OCI-LY3 (cell line): ENCODE data around the gene MAGEB1.

ENCODE experiments used
- H2AFZ ChIP-seq: fragments of 200-600, 300-600 bp; shearing (Covaris generic); 2 replicates; pipeline ENCODE4 v1.6.0; 2014; ENCODE audit warnings: antibody characterized with exemption, low read depth, low read length
- H3K27ac ChIP-seq: fragments of 200-600, 300-600 bp; sonication (generic); 2 replicates; pipeline ENCODE4 v1.5.1; 2014; ENCODE audit warnings: mild to moderate bottlenecking, low read length, moderate library complexity, mixed read lengths
- H3K27me3 ChIP-seq: fragments of 200-600, 300-600 bp; sonication (generic); 2 replicates; pipeline ENCODE4 v1.6.1; 2014; ENCODE audit warnings: low read depth, low read length, mixed read lengths
- H3K36me3 ChIP-seq: fragments of 200-600, 300-600 bp; sonication (generic); replicated peaks from 2 replicates; pipeline ENCODE3; 2014; ENCODE audit warnings: low read depth, low read length, mixed read lengths
- H3K4me1 ChIP-seq: fragments of 300-600, 200-600 bp; sonication (generic); 2 replicates; pipeline ENCODE4 v1.6.1; 2014; ENCODE audit warnings: low read length, mixed read lengths
- H3K4me2 ChIP-seq: fragments of 200-600, 300-600 bp; sonication (generic); 2 replicates; pipeline ENCODE4 v1.6.1; 2014; ENCODE audit warnings: low read length, mixed read lengths
- H3K4me3 ChIP-seq: fragments of 300-600, 200-600 bp; sonication (generic); 2 replicates; pipeline ENCODE4 v1.5.1; 2014; ENCODE audit warnings: antibody characterized with exemption, mild to moderate bottlenecking, low read length, moderate library complexity
- H3K79me2 ChIP-seq: fragments of 300-600, 200-600 bp; shearing (Covaris generic); 2 replicates; pipeline ENCODE4 v1.6.1; 2014; ENCODE audit warnings: mild to moderate bottlenecking, low read length, mixed read lengths
- H3K9ac ChIP-seq: fragments of 300-600, 200-600 bp; shearing (Covaris generic); 2 replicates; pipeline ENCODE4 v1.6.0; 2014; ENCODE audit warnings: mild to moderate bottlenecking, low read length, moderate library complexity
- H3K9me3 ChIP-seq: fragments of 200-600, 300-600 bp; shearing (Covaris generic); 2 replicates; pipeline ENCODE4 v1.6.1; 2014; ENCODE audit warnings: low read length, mixed read lengths; ENCODE audit not compliant: insufficient read depth
- H4K20me1 ChIP-seq: fragments of 200-600, 300-600 bp; sonication (generic); 2 replicates; pipeline ENCODE4 v1.6.1; 2016; ENCODE audit warnings: low read length, mixed read lengths; ENCODE audit not compliant: insufficient read depth
- CTCF ChIP-seq: fragments of 200-600, 300-600 bp; sonication (generic); IDR thresholded peaks from 2 replicates; pipeline ENCODE4 v1.5.1; 2014; ENCODE audit warnings: antibody characterized with exemption, low read length, low read depth
- EZH2phosphoT487 ChIP-seq: fragments of 200-600 bp; shearing (Covaris generic); IDR thresholded peaks from 2 replicates; pipeline ENCODE4 v1.6.1; 2018; ENCODE audit warnings: antibody characterized with exemption, mixed run types, low read depth

Gene MAGEB1

GRCh38 chrX:30259927-30260326 lies 13.0 kb downstream of the MAGEB1 start:
- Histone ChIP-seq H3K4me2 (no peak overlapping the region), H4K20me1 (no peaks in the 10 kb centered on the region), H3K9ac (no peak overlapping the region), H3K4me3 (no peak overlapping the region), H3K27me3 (no peaks in the 10 kb centered on the region), H3K36me3 (no peaks in the 10 kb centered on the region), H3K4me1 (no peaks in the 10 kb centered on the region), H3K79me2 (no peaks in the 10 kb centered on the region), H3K27ac (no peak overlapping the region), H2AFZ (0 out of 2 replicates have a peak overlapping the region, but pooled peaks have one; percentile 65), H3K9me3 (no peaks in the 10 kb centered on the region)
- TF ChIP-seq EZH2phosphoT487 = no peak
- TF ChIP-seq CTCF = no peak

GRCh38 chrX:30261012-30261411 lies 14.1 kb downstream of the MAGEB1 start:
- no peaks in the 10 kb centered on the region for H3K4me1 ChIP-seq

GRCh38 chrX:30262763-30263162 lies 15.8 kb downstream of the MAGEB1 start:
- TF ChIP-seq CTCF = no peak
- TF ChIP-seq EZH2phosphoT487 = no peak
- Histone ChIP-seq H3K36me3 (no peaks in the 10 kb centered on the region), H3K79me2 (no peaks in the 10 kb centered on the region), H3K27me3 (no peaks in the 10 kb centered on the region), H3K4me3 (no peak overlapping the region), H3K9me3 (no peaks in the 10 kb centered on the region), H3K4me2 (no peak overlapping the region), H4K20me1 (no peaks in the 10 kb centered on the region), H2AFZ (no peak overlapping the region), H3K4me1 (no peaks in the 10 kb centered on the region), H3K9ac (no peak overlapping the region), H3K27ac (no peak overlapping the region)

More at GRCh38 chrX:30261012-30261411, 14.1 kb downstream of the MAGEB1 start:
- Histone ChIP-seq H3K79me2 (no peaks in the 10 kb centered on the region), H2AFZ (no peak overlapping the region), H3K36me3 (no peaks in the 10 kb centered on the region), H4K20me1 (no peaks in the 10 kb centered on the region), H3K9me3 (no peaks in the 10 kb centered on the region), H3K4me3 (no peak overlapping the region), H3K9ac (no peak overlapping the region), H3K27me3 (no peaks in the 10 kb centered on the region), H3K27ac (no peak overlapping the region), H3K4me2 (no peak overlapping the region)
- TF ChIP-seq CTCF (no peak), EZH2phosphoT487 (no peak)

GRCh38 chrX:30270639-30271038 lies 23.7 kb downstream of the MAGEB1 start:
- no peak overlapping the region for H2AFZ ChIP-seq
- TF ChIP-seq EZH2phosphoT487 = no peak
- TF ChIP-seq CTCF = no peak

More at GRCh38 chrX:30270639-30271038, 23.7 kb downstream of the MAGEB1 start:
- Histone ChIP-seq H4K20me1 (no peaks in the 10 kb centered on the region), H3K79me2 (no peaks in the 10 kb centered on the region), H3K9me3 (no peaks in the 10 kb centered on the region), H3K4me3 (no peak overlapping the region), H3K27ac (no peak overlapping the region), H3K36me3 (no peaks in the 10 kb centered on the region), H3K4me1 (peaks cover 14% of the 10 kb centered on the region), H3K4me2 (peak overlapping the region; percentile 27), H3K9ac (no peak overlapping the region), H3K27me3 (no peaks in the 10 kb centered on the region)
